Vagina (tissue), 2 donors: ENCODE measurements around the gene ERGIC1. TPM values are rescaled to one million over a fixed set of nuclear protein-coding genes. Genes with fewer than 3 reads are reported as not detected.
"Not testable (repeated sequence)": the region's sequence is repeated elsewhere in the genome, so short reads cannot be mapped to it uniquely, and the experiment has no call there.

Experiments used
- DNase-seq, 2 donors: peaks; one replicate each; pipeline ENCODE4 v3.0.0-alpha.2; 2017; ENCODE audit errors: extremely low spot score in 2 of 2
- H3K27ac ChIP-seq: fragments of 200-600 bp; sonication (generic); one replicate; pipeline ENCODE4 v1.5.1; 2019
- H3K27me3 ChIP-seq: fragments of 200-600 bp; sonication (generic); one replicate; pipeline ENCODE4 v1.5.1; 2019
- H3K36me3 ChIP-seq, 2 donors: fragments of 200-600 bp; sonication (generic); one replicate each; pipeline ENCODE4 v1.5.1; 2017 to 2019
- H3K4me1 ChIP-seq: fragments of 200-600 bp; sonication (generic); one replicate; pipeline ENCODE4 v1.5.1; 2019
- H3K4me3 ChIP-seq, 2 donors: fragments of 200-600 bp; sonication (generic); 1 replicate in 1 of 2; 2 replicates in 1 of 2; pipeline ENCODE4 v1.5.1; 2016 to 2019
- H3K9me3 ChIP-seq: fragments of 200-600 bp; sonication (generic); one replicate; pipeline ENCODE4 v1.5.1; 2019
- POLR2A ChIP-seq, 2 donors: fragments of 450-650 bp; IDR thresholded peaks; one replicate each; pipeline ENCODE4 v1.6.1; 2017; ENCODE audit warnings: antibody characterized with exemption in 2 of 2, mild to moderate bottlenecking in 2 of 2, moderate library complexity in 2 of 2
- POLR2AphosphoS5 ChIP-seq, 2 donors: sonication (generic); formaldehyde crosslinking; IDR thresholded peaks; one replicate each; pipeline ENCODE4 v1.9.0; 2017; ENCODE audit warnings: antibody characterized with exemption in 2 of 2, mild to moderate bottlenecking in 2 of 2, low read depth in 1 of 2; ENCODE audit not compliant: insufficient read depth in 1 of 2
- intact Hi-C: fragments of 100-400 bp; cut with DNase I; formaldehyde crosslinking; loops from one replicate; pipeline ENCODE4 v1.15.1; 2023
- total RNA-seq: library from RNA; depleted of rRNA; stranded (reverse); fragments of >200 nt; gene quantifications from one replicate; pipeline ENCODE4 v1.2.3, GENCODE V29; 2016
- TF ChIP-seq, protein P1 (sequence below), 3 experiments: fragments of 450-650 bp in 2 of 3; fragments of 200-600 bp in 1 of 3; sonication (generic) in 1 of 3; IDR thresholded peaks; one replicate each; pipeline ENCODE4 v1.5.1; 2017 to 2019; ENCODE audit warnings: antibody characterized with exemption in 3 of 3, mild to moderate bottlenecking in 2 of 3, moderate library complexity in 2 of 3

The ERGIC1 gene
- total RNA-seq, 1 donor from 2014 or later: 97.2 TPM

DNA sequence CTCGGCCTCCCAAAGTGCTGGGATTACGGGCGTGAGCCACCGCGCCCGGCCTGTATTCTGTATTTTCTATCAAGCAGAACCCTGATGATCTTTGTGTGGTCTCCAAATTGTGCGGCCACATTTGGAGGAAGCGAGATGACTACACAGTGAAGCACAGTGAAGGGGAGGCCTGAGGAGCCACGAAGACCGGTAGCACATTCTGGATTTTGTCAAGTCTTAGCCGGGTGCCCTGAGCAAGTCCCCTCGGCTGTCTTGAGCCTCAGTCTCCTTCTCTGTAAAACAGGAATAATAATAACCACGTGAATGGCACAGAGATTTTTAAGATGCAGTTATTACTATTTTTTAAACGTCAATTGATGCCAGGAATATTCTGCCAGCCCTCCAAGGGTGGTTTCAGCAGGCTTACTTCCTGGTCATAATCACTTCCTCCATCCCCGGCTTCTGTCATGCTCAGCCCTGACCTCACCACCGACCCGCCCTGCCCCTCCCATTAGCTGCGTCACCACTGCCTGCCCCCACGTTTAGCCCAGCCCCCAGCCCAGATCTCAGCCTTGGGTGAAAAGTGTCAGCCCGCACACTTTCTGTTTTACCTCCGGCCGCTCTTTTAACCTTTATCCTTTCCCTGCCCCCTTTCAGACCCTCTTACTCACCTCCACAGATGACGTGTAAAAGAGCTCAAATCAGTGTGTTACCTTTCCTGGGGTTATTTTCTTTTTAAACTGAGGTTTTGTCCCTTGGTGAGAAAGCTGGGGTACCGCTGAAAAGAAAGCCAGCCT is 27.0 kb upstream of the ERGIC1 start:
- H3K27me3 ChIP-seq: no peaks in the 10 kb centered on the region
- H3K36me3 ChIP-seq: no peaks in the 10 kb centered on the region
- peak overlapping the region; percentile 64 for H3K27ac ChIP-seq
- intact Hi-C loops: no loop called here
- H3K4me3 ChIP-seq: peak overlapping the region in 1 of 2 donors; percentile 16
- peak in 1 of 2 donors; percentile 92 for DNase-seq
- peak; percentile 53 to 64 for TF ChIP-seq POLR2AphosphoS5 (IDR thresholded peaks at IDR 0.05; ENCODE audit: insufficient read depth in 1 of 2, low read depth in 1 of 2)
- peak in 1 of 2 donors; percentile 18 for TF ChIP-seq POLR2A (IDR thresholded peaks at IDR 0.05)
- TF ChIP-seq, protein P1, sequence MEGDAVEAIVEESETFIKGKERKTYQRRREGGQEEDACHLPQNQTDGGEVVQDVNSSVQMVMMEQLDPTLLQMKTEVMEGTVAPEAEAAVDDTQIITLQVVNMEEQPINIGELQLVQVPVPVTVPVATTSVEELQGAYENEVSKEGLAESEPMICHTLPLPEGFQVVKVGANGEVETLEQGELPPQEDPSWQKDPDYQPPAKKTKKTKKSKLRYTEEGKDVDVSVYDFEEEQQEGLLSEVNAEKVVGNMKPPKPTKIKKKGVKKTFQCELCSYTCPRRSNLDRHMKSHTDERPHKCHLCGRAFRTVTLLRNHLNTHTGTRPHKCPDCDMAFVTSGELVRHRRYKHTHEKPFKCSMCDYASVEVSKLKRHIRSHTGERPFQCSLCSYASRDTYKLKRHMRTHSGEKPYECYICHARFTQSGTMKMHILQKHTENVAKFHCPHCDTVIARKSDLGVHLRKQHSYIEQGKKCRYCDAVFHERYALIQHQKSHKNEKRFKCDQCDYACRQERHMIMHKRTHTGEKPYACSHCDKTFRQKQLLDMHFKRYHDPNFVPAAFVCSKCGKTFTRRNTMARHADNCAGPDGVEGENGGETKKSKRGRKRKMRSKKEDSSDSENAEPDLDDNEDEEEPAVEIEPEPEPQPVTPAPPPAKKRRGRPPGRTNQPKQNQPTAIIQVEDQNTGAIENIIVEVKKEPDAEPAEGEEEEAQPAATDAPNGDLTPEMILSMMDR (IDR thresholded peaks at IDR 0.05): no peak
- peaks cover 3% of the 10 kb centered on the region for H3K9me3 ChIP-seq
- peaks cover 11% of the 10 kb centered on the region for H3K4me1 ChIP-seq

DNA sequence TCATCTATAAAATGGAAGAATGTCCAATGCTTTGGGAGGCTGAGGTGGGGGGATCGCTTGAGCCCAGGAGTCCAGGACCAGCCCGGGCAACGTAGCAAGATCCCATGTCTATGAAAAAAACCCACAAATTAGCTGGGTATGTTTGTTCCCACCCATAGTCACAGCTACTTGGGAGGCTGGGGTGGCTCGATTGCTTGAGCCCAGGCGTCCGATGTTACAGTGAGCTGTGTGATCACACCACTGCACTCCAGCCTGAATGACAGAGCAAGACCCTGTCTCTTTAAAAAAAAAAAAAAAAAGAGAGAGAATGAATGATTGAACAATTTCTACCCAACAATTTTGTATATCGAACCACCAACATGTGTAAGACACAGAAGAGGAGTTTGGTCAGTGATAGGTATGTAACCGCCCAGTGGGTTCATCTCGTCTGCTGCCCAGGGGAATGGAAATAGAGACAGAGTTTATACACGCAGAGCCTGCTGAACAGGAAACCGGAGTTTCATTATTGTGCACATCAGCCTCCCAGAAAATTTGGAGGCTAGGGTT is 26.2 kb upstream of the ERGIC1 start:
- peak overlapping the region in 1 of 2 donors; percentile 16 for H3K4me3 ChIP-seq

DNA sequence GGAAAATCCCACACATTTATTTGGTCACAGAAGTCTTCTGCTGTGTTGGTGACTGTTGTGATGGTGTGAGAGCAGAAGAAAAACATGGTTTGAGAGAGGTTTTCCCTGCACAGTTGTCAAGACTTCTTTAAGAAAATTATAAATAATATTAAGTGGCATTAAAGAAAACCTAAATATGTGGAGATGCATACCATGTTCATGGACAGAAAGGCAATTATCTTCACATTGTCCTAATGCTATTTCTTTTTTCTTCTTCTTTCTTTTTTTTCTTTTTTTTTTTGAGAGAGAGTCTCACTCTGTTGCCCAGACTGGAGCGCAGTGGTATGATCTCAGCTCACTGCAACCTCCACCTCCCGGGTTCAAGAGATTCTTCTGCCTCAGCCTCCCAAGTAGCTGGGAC is 24.3 kb upstream of the ERGIC1 start:
- Histone ChIP-seq H3K9me3 (peaks cover 3% of the 10 kb centered on the region), H3K27ac (no peak overlapping the region), H3K4me1 (peaks cover 11% of the 10 kb centered on the region), H3K4me3 (no peak overlapping the region), H3K27me3 (no peaks in the 10 kb centered on the region), H3K36me3 (no peaks in the 10 kb centered on the region)
- TF ChIP-seq POLR2A (IDR thresholded peaks at IDR 0.05) (no peak), POLR2AphosphoS5 (IDR thresholded peaks at IDR 0.05; ENCODE audit: insufficient read depth in 1 of 2, low read depth in 1 of 2) (no peak)
- TF ChIP-seq, protein P1 (IDR thresholded peaks at IDR 0.05): no peak
- DNase-seq: no peak
- intact Hi-C loops: no loop called here

More for the DNA sequence above, 26.2 kb upstream of the ERGIC1 start:
- H3K27me3 ChIP-seq: no peaks in the 10 kb centered on the region
- H3K4me1 ChIP-seq: peaks cover 11% of the 10 kb centered on the region
- H3K36me3 ChIP-seq: no peaks in the 10 kb centered on the region
- intact Hi-C loops: no loop called here
- H3K9me3 ChIP-seq: peaks cover 3% of the 10 kb centered on the region
- TF ChIP-seq, protein P1 (IDR thresholded peaks at IDR 0.05): no peak
- TF ChIP-seq POLR2AphosphoS5 (IDR thresholded peaks at IDR 0.05; ENCODE audit: insufficient read depth in 1 of 2, low read depth in 1 of 2) (no peak), POLR2A (IDR thresholded peaks at IDR 0.05) (no peak)
- H3K27ac ChIP-seq: peak overlapping the region; percentile 64
- no peak for DNase-seq

DNA sequence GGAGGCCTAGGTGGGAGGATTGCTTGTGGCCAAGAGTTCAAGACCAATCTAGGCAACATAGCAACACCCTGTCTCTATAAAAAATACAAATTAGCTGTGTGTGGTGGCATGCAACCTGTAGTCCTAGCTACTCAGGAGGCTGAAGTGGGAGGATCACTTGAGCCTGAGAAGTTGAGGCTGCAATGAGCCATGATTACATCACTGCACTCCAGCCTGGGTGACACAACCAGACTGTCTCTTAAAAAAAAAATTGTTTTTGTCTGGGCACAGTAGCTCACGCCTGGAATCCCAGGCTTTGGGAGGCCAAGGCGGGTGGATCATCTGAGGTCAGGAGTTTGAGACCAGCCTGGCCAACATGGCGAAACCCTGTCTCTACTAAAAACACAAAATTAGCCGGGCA is 23.1 kb upstream of the ERGIC1 start:
- H3K27ac ChIP-seq, H3K27me3 ChIP-seq, H3K9me3 ChIP-seq, intact Hi-C loops, DNase-seq, H3K36me3 ChIP-seq, H3K4me3 ChIP-seq: not testable (repeated sequence)
- peaks cover 11% of the 10 kb centered on the region for H3K4me1 ChIP-seq

DNA sequence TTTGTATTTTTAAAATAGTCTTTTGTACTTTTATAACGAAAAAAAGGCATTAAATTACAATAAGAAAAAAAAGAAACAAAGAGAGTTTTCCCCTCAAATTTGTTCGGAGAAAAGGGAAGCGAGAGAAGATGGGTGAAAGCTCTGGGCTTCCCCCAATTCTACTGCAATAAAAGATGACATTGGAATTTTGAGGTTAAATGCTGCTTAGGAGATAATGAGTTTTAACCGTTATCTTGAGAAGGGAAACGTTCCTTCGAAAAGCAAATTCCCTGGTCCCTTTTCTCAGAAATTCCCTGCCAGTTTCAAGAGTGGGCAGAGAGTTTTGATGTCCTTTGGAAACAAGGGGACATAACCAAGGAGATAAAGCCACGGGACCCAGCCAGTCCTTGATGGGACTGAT is 18.4 kb upstream of the ERGIC1 start:
- Histone ChIP-seq H3K27me3 (no peaks in the 10 kb centered on the region), H3K4me3 (no peak overlapping the region), H3K9me3 (no peaks in the 10 kb centered on the region), H3K4me1 (peaks cover 18% of the 10 kb centered on the region), H3K36me3 (no peaks in the 10 kb centered on the region), H3K27ac (no peak overlapping the region)
- DNase-seq: no peak
- no peak for TF ChIP-seq POLR2A (IDR thresholded peaks at IDR 0.05)
- TF ChIP-seq POLR2AphosphoS5 (IDR thresholded peaks at IDR 0.05; ENCODE audit: insufficient read depth in 1 of 2, low read depth in 1 of 2): no peak
- TF ChIP-seq, protein P1 (IDR thresholded peaks at IDR 0.05): no peak
- intact Hi-C loops: no loop called here
